HG03175 (cell line): ENCODE results near the gene TOGARAM2.

Source experiments
- ATAC-seq: cut with Tn5 transposase; IDR thresholded peaks from one replicate; pipeline ENCODE4 v1.9.1; 2021; ENCODE audit warnings: mild to moderate bottlenecking, moderate library complexity; ENCODE audit not compliant: unreplicated experiment

Gene TOGARAM2

DNA sequence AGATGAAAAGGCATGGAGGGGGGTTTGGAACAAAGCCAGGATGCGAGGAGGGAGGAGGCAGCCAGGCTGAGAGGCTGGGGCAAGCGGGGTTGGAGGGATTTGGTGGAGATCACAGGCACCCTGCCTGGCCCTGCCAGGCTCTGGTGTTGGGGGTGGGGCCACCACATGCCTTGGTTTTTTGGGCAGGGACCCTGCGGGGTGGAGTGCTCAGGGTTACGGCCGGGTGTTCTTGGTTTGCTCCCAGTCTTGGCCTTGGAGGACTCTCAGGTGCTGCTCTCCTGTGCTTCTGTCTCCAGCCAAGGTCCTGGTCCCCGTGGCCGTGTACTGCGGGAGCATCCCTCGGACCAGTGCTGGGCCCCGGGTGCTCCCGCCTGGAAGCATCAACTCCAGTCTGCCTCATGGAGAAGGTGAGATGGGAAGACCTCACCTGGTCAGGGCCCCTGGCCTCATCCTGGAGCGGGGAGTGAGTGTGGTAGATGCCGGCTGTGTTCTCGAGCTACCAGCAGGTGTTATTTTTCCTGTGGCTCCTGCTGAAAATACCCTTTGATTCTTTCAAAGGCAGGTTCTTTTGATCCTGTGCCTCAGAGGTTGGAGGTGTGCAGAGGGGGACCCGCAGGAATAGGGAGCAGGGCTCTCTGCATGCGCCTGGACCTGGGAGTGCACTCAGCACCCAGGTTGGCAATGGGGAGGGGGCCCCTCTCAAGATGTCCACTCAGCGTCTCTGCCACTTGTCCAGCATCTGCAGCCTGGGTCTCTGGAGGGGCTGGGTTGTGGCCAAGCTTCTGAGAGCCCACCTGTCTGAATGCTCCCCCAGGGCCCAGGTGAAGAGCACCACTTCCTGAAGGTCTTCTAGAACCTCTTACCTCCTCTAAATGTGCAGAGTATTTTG lies 17.0 kb downstream of the TOGARAM2 start:
- no peak for ATAC-seq

DNA sequence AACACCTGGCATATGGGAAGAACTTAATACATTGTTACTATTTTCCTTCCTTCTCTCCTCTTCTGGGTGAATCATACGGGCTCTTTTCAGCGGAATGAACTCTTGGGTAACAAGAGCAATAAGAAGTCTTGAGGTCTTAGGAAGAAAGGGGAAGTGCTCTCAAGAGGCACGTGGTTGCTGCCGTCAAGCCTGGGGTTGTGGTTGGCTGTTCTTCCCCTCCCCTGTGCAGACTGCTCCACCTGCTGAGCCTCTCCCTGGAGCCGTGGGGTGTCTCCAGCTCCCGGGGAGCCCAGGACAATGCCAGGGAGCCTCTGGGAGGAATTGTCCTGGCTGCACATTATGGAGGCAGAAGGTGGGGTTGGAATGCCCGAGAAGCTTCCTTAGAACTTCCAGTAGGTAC lies 19.4 kb downstream of the TOGARAM2 start:
- ATAC-seq = peak; percentile 94

DNA sequence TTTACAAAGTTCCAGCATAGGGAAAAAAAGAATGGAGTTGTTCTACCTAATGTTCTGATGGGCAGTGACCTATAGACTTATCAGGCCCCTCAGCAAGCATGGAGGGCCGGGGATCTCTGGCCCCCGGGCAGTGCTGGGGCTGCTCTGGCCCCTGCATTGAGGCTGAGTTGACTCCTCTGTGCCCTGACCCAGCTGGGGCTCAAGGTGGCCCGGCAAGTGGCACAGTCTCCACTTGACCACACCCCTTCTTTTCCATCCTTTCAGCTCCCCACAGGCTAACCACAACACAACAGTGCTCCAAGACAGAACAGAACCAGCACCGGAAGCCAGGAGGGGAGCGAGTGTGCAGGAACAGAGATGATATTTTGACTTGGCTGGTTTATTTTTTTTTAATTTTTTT lies 19.9 kb downstream of the TOGARAM2 start:
- ATAC-seq = no peak

DNA sequence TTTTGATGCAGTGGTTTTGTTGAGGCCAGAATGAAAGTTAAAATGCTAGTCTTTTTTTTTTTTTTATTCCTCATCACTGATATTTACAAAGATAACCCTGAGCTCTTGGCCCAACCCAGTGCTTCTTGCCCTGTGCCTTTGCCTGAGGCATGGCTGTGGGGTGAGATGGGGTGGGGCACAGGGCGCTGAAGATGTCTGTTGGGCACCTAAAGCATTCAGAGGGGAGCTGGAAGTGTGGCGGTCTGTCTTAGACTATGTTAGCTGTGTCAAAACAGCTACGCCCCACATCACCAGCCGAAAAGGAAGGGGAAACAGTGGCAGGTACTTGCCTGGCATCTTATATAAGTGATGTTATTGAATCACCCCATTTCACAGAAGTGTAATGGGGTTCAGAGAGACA lies 20.7 kb downstream of the TOGARAM2 start:
- no peak for ATAC-seq

DNA sequence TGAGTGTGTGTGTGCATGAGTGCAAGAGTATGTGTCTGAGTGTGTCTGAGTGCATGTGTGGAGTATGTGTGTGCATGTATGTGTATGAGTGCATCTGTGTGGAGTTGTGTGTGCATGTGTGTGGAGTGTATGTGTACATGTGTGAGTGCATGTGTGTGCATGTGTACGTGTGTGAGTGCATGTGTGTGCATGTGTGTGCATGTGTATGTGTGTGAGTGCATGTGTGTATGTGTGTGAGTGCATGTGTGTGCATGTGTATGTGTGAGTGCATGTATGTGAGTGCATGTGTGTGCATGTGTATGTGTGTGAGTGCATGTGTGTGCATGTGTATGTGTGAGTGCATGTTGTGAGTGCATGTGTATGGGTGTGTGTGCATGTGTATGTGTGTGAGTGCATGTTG lies 23.7 kb downstream of the TOGARAM2 start:
- no peak for ATAC-seq

DNA sequence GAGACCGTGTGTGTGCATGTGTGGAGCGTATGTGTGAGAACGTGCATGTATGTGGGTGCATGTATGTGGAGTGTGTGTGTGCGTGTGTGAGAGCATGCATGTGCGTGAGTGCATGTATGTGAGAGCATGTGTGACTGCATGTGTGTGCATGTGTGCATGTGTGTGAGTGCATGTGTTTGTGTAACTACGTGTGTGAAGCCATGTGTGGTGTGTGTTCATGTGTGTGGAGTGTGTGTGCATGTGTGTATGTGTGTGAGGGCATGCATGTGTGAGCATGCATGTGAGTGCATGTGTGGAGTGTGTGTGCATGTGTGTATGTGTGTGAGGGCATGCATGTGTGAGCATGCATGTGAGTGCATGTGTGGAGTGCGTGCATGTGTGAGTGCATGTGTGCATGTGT lies 24.2 kb downstream of the TOGARAM2 start:
- no peak for ATAC-seq

DNA sequence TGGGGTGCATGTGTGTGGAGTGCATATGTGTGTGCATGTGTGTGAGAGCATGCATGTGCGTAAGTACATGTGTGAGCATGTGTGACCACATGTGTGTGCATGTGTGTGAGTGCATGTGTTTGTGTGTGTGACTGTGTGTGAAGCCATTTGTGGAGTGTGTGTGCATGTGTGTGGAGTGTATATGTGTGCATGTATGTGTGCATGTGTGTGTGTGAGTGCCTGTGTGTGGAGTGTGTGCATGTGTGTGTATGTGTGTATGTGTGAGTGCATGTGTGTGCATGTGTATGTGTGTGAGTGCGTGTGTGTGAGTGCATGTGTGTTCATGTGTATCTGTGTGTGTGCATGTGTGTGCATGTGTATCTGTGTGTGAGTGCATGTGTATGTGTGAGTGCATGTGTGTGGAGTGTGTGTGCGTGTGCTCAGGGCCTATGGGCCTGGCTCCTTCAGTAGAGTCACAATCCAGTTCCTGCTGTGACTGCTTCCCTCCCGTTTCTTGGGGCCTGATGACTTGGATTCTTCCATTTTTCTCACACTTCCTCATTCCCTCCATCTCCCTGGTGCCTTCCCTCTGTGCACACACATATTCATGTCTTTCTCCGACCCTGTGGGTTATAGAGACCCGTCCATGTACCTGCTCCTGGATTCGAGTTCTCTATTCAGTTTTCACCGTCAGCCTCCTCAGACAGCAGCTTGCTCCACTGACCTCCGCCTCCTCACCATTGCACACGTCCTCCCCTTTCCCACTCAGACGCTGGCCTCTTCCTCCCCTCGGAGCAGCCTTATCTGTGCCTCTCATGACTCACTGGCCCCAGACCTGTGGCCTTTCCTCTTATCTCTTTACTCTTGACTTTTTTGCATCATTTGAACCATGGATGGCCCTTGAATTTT lies 25.2 kb downstream of the TOGARAM2 start:
- no peak for ATAC-seq

DNA sequence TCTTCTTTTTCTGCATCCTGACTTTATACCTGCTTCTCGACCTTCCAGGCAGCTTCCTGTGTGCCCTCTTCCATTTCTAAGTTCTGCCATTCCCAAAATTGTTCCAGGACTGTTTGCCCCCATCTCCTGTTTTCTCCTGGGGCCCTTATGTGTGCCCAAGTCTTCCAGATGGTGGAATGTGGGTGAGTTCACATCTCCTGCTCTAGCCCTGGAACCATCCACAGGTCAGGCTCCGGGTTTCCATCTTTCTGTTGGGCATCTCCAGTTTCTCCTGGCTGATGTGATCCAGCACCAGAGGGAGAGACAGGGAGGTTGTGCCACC lies 25.8 kb downstream of the TOGARAM2 start:
- no peak for ATAC-seq

DNA sequence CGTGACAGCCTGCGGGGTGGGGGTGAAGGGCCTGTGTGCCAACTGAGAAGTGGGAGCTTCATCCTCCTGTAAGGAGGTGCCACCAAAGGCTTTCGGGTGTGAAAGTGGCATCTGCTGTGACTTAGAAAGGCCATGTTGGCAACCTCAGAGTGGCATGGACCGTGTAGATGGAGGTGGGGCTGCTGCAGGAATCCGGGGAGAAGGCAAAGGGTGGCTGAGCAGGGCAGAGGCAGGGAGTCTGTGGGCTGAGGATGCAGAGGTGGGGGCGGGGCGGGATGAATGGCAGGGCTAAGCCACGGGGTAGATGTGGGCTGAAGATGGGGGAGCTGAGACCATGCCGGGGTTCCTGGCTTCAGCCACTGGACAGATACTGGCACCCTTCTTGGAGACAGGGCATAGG lies 28.2 kb downstream of the TOGARAM2 start:
- no peak for ATAC-seq

DNA sequence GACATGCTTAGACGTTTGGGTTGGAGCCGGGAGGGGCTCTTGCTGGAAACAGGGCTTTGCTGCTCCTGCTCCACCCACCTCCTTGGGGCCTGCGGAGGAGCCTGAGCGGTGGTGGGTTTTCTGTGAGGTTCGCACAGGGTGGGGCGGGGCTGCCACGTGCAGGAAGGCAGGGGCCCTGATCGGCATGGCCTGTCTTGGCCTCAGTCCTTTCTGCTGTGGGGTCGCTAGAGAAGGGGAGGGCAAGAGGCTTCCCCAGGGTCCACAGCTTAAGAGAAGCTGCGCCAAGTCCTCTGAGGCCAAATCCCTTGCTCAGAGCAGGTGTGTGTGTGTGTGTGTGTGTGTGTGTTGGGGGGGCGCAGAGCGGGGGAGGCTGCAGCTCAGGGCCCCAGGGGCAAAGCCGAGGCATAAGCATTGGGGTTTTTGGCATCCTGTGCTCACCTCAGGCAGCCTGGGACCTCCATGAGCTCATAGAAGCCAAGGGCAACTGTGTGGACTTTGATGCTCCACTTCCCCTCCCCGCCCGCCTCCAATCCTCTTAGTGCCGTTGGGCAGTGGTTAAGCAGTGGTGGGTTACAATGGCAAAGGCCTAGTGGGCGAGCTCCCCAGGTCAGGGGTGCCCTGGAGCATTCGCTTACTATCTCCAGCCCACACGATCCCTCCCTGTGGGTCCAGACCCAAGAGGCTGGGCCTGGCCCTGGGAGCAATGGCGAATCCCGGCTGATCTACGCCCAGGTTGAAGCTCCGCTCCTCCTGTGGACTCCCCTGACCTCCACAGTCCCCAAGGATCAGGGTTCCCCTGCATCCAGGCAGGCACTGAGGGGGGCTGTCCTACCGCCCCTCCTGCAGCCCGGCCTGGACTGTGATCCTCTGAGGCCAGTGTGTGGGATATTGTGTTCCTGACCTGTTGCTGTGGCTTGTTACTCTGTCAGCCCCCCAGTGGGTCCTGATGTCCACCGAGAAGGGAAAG lies 28.9 kb downstream of the TOGARAM2 start:
- ATAC-seq = no peak

DNA sequence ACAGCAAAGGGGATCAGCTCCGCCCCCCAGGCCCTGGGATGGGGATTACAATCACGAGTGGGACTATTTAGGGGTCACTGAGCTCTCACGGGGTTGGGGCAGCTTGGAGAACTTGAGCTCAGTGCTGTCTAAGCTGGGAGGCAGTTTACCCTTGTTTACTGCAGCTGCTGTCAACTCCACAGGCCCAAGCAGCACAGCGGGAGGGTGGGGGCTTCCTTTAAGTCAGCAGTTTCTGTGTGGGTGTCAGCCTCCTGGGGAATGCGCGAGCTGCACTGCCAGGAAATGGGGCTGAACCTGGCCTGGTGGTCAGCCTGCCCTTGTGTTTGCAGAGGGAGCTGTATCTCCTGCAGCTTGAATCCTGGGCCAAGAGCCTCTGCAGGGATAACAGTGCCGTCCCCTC lies 29.8 kb downstream of the TOGARAM2 start:
- no peak for ATAC-seq

DNA sequence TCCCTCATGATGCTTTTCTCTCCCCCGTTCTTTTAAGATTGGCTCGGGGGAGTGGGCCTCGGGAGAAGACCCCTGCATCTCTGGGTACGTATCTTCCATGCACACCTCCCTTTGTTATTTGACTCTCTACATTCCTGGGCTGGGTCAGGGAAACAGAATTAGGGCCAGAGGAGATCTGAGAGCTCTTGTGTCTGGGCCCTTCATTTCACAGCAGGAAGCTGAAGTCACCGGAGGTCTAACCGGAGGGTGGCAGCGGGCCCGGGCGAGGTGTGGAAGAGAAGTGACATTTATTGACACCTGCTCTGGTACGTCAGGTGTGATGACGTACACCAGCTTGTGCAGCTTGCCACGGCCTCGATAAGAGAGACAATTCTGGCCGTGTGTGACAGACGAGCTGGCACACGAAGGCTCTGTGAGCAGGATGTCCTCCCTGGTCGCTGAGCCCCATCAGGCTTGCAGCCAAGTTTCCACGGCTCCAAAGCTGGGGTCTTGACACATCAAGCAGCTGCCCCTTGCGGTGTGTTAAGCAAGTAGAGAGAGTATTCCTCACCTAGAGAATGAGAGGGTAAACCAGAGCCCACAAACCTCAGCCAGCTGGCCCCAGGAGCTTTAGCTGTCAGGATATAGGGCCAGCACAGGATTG lies 30.4 kb downstream of the TOGARAM2 start:
- no peak for ATAC-seq

DNA sequence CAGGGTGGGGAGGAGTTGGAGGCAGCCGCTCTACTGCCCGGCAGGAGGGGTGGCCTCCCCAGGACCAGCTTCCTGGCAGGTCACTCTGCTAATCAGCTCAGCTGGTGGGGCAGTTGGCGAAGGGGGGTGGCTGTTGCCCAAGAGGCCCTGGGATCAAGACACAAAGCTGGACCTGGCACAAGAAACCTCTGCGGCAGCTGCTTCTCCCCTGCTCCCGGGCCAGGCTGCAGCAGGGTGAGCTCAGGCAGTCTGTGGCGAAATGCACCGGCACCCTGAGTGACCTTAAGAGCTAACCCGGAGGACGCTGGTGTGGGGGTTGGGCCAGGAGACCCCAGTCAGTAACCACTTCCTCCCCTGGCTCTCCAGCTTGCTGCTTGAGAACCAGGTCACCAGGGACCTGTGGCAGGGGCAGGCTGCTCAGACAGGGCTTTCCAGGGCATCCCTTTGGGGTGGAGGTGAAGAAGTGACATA lies 31.1 kb downstream of the TOGARAM2 start:
- ATAC-seq = no peak

DNA sequence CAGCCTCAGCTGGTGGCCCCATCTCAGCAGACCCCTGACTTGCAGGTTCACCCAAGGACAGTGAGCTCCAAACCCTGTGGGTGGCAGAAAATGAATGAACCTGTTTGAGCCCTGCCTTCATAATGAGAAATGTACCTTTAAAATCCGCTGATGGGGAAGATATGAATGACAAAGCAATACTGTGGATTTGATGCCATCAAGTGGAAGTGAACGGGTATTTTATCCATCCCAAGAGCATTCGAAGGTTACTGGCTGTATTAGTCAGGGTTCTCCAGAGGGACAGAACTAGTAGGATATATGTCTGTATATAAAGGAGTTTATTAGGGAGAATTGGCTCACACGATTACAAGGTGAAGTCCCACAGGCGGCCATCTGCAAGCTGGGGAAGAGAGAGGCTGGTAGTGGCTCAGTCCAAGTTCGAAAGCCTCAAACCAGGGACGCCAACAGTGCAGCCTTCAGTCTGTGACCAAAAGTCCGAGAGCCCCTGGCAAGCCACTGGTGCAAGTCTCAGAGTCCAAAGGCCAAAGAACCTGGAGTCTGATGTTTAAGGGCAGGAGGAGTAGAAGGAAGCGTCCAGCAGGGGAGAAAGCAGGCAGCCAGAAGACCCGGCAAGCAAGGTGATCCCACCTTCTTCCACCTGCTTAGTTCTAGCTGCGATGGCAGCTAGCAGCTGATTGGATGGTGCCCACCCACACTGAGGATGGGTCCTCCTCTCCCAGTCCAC lies 32.1 kb downstream of the TOGARAM2 start:
- ATAC-seq = no peak

DNA sequence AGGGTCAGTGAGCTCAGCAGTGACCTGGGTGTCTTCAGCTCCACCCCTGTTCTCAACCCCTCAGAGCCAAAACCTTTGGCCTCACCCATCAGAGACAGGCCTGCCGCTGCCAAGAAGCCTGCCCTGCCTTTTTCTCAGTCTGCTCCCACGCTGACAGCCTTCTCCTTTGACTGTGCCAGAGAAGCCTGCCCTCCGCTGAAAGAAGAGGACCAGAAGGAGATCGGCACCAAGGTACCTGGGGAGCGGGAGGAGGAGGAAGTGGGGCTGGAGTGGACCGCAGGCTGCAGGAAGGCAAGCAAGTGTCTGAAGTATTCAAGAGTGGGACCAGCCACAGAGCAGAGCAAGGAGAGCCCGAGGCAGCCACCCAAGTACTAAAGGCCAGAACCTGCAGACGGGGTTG lies 33.2 kb downstream of the TOGARAM2 start:
- ATAC-seq = peak; percentile 4

DNA sequence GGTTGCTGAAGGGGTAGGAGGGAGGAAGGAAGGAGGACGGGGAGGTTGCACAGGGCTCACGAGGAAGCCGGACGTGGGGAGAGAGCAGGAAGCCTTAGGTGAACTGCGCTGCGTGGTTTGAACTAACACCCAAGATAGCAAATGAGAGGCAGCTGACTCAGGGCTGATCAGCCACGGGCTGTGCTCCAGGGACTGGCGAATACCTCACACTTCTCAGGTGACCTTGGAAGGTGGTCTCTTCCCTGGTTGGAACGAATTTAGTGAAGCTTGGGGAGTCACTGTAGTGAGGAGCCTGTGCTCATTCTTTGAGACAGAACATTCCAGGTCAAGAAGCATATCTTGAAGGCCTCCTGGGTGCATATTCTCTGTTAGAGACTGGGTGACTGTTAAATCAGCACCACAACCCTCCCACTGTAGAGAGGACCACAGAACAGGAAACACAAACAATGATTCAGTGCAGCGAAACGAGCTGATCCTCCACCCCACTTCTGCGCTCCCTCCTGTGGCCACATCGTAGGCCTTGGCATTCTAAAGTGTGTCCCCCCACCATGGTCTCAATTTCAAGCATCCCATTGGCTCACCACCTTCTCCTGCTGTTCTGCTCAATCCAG lies 33.8 kb downstream of the TOGARAM2 start:
- peak; percentile 51 for ATAC-seq

DNA sequence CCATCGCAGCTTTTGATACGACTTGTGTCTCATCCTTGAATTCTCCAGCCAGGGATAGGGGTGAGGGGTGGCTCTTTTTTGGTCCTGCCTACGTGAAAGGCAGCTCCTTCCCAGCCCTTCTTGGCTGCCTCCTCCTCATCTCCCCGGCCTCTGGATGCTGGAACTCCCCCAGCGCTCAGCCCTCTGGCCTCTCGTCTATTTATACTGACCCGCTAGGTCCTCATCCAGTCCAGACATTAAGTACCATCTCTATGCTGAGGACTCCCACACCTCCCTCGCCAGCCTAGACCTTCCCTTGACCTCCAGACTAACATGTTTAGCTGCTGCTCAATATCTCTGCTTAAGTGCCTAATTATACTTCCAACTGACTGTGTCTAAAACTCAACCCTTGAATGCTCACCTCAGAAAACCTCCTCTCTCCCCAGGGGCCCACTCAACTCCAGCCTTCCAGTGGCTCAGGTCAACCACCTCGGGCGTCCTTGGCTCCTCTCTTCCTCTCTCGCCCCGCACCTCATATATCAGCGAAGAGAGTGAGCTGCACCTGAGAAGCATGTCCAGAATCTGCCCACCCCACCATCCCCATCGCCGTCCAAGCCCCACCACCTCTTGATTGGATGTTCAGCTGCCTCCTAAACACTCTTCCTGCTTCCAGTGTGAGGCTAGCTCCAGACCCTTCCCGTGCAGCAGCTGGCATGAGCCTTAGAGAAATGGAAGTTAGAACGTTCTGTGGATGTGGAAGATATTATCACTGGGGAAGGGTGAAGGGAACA lies 34.8 kb downstream of the TOGARAM2 start:
- ATAC-seq = no peak

DNA sequence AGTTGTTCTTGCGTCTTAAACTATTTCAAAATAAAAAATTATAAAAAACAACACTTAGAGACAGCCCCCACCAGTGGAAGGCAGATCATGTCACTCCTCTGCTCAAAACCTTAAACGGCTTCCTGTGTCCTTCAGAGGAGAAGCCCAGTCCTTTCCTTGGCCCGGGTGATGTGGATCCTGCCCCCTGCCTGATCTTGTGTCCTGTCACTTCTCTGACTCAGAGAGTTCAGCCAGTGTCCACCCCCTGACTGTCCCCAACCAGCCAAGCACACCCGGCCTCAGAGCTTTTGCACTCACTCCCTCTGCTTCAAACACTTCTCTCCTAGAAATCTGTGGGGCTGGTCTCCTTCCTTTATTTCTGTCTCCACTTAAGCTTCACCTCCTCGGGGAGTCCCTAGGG lies 35.4 kb downstream of the TOGARAM2 start:
- ATAC-seq = no peak
